RWPE2 (cell line): ENCODE measurements around the gene SLC24A3.

Experiments
- ATAC-seq: fragments of 200-7000 bp; cut with Tn5 transposase; 3 replicates; pipeline ENCODE4 v1.9.1; 2021; ENCODE audit warnings: low read depth
- DNase-seq: peaks from one replicate; pipeline ENCODE4 v3.0.0-alpha.2; 2020; ENCODE audit warnings: low spot score
- H3K27ac ChIP-seq: fragments of 450-650 bp; 2 replicates; pipeline ENCODE4 v1.5.1; 2017; ENCODE audit warnings: mild to moderate bottlenecking; ENCODE audit not compliant: poor library complexity, severe bottlenecking
- H3K27me3 ChIP-seq: fragments of 250-450 bp; sonication (Bioruptor Pico); 2 replicates; pipeline ENCODE4 v1.5.1; 2021; ENCODE audit warnings: mild to moderate bottlenecking, moderate library complexity; ENCODE audit not compliant: insufficient read depth, poor library complexity, severe bottlenecking
- H3K36me3 ChIP-seq: fragments of 250-450 bp; sonication (Bioruptor Pico); 2 replicates; pipeline ENCODE4 v1.5.1; 2020; ENCODE audit warnings: low read depth, mild to moderate bottlenecking, moderate library complexity
- H3K4me1 ChIP-seq: fragments of 250-450 bp; sonication (Bioruptor Pico); 2 replicates; pipeline ENCODE4 v1.5.1; 2021; ENCODE audit warnings: mild to moderate bottlenecking, moderate library complexity; ENCODE audit not compliant: insufficient read depth, poor library complexity, severe bottlenecking
- H3K4me3 ChIP-seq: fragments of 250-450 bp; sonication (Bioruptor Pico); 2 replicates; pipeline ENCODE4 v1.5.1; 2021; ENCODE audit warnings: mild to moderate bottlenecking, moderate library complexity; ENCODE audit not compliant: severe bottlenecking
- H3K9me3 ChIP-seq: fragments of 250-450 bp; sonication (Bioruptor Pico); 2 replicates; pipeline ENCODE4 v1.5.1; 2021; ENCODE audit warnings: mild to moderate bottlenecking, moderate library complexity; ENCODE audit not compliant: severe bottlenecking
- CTCF ChIP-seq: fragments of 450-650 bp; IDR thresholded peaks from one replicate; pipeline ENCODE4 v1.5.1; 2017; ENCODE audit warnings: mild to moderate bottlenecking, moderate library complexity; ENCODE audit not compliant: poor library complexity, severe bottlenecking

SLC24A3 gene

GRCh38 chr20:19265646-19266374 is 53.4 kb downstream of the SLC24A3 start:
- Histone ChIP-seq H3K4me3 (no peak overlapping the region), H3K36me3 (no peaks in the 10 kb centered on the region), H3K9me3 (no peaks in the 10 kb centered on the region), H3K4me1 (no peaks in the 10 kb centered on the region), H3K27me3 (peaks cover 6% of the 10 kb centered on the region), H3K27ac (no peak overlapping the region)
- DNase-seq (no peak), ATAC-seq (no peak)
- TF ChIP-seq CTCF: no peak

GRCh38 chr20:19268426-19268825 is 56.0 kb downstream of the SLC24A3 start:
- Histone ChIP-seq H3K9me3 (no peaks in the 10 kb centered on the region), H3K4me3 (no peak overlapping the region), H3K4me1 (no peaks in the 10 kb centered on the region), H3K27me3 (peaks cover 6% of the 10 kb centered on the region), H3K27ac (no peak overlapping the region), H3K36me3 (no peaks in the 10 kb centered on the region)
- no peak for TF ChIP-seq CTCF
- ATAC-seq: no peak
- no peak for DNase-seq

GRCh38 chr20:19269737-19270340 is 57.4 kb downstream of the SLC24A3 start:
- Histone ChIP-seq H3K9me3 (no peaks in the 10 kb centered on the region), H3K4me3 (no peak overlapping the region), H3K4me1 (no peaks in the 10 kb centered on the region), H3K27me3 (peaks cover 6% of the 10 kb centered on the region), H3K27ac (no peak overlapping the region), H3K36me3 (no peaks in the 10 kb centered on the region)
- DNase-seq (no peak), ATAC-seq (peak; percentile 51)
- no peak for TF ChIP-seq CTCF

- Histone ChIP-seq H3K36me3 (no peaks in the 10 kb centered on the region), H3K27me3 (peaks cover 2% of the 10 kb centered on the region), H3K9me3 (no peaks in the 10 kb centered on the region), H3K27ac (no peak overlapping the region), H3K4me1 (no peaks in the 10 kb centered on the region), H3K4me3 (no peak overlapping the region)
- no peak for TF ChIP-seq CTCF
- DNase-seq (no peak), ATAC-seq (no peak)
Measured at GRCh38 chr20:19271879-19272651, 59.6 kb downstream of the SLC24A3 start.
